Amygdala (tissue), 56 donors: ENCODE data around the gene NDRG4.

Source experiments
- DNase-seq, 56 donors: peaks; one replicate each; lab custom pipeline; 2025; lab: John Stamatoyannopoulos, UW

Gene NDRG4

DNA sequence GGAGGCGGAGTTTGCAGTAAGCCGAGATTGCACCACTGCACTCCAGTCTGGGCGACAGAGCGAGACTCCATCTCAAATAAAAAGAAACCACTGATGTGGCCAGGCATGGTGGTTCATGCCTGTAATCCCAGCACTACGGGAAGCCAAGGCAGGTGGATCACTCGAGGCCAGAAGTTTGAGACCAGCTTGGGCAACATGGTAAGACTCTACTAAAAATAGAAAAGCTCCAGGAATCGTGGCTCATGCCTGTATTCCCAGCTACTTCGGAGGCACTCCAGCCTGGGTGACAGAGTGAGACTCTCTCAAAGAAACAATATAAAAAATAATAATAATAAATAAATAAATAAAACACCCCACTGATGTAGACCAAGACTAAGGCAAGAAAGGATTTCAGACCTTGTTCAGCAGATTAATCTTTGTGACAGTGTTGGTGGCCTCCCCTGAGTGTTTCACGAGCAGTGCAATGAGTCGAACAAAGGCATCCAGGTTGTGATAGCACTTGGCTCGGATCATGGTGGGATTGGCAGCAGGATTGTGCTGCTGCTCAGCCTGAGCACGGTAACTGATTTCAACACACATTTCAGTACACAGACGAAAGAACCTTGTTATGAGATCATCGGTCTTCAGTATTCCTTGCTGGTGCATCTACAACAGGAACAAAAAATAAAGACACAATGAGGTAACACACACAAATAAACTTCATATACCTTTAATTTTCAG, 34.0 kb downstream of the NDRG4 start:
- no peak for DNase-seq

DNA sequence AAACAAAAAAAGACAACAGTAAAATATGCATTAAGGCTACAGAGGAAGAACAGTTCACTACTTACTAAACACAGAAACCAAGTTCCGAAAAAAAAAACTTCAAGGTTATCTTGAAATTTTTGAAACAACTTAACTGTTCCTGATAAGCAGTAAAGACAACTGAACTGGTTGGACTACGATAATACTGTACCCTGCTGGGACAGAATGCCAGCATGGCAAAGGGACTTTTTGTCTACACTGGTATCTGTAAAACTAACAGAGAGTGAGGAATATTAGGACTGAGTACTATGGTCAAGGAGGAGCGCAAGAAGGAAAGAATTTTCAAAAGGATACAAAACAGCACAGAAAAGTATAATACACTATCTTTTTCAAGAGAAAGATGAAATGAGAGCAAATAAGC, 35.2 kb downstream of the NDRG4 start:
- no peak for DNase-seq

DNA sequence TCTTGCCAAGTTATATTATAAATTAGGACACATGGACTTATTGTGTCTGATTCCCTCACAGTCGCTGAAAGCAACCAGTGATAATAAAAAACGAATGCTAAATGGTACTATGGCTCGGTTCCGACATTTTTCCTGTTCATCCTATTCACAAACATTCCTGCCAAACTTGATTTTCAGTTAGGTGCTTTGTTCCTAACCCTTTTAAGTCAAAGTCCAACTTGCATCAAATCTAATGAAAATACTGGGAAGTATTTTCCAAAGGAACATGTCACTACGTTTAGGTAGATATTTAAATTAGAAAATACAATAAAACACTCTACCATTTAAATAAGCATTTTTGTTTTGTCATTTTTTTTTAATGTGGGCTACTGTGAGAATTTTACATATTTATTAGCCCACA, 36.3 kb downstream of the NDRG4 start:
- no peak for DNase-seq

DNA sequence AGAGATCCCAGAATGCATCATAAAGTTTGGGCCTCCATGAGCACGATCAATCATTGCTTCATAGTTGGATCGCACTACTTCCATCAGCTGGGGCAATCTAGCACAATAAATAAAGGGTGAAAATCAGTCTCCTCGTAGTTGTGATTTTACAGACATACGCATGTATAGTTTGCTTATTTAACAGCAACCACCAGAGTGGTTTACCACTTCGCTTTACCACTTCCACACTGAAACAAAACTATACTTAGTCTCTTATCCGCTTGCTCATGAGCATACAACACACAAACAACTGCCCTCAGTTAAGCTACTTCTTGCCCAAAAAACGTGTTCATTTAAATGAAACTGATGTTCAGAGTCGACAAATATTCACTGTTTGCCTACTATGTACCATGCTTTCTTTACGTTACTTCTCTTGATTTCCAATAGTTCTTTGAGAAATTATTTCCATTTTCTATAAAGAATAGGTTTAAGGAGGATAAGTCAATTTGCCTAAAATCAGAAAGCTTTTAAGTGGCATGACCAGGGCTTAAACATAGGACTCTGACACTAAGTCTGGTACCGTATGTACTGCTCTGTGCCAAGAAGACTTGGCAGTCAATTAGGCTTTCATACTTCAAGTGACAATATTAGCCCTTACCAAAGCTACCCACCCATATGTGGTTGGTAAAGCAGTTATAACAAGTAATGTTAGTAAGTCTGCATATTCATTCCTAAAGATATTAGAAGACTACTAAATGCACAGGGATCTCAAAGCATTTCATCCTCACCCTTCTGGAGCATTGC, 37.4 kb downstream of the NDRG4 start:
- no peak for DNase-seq

DNA sequence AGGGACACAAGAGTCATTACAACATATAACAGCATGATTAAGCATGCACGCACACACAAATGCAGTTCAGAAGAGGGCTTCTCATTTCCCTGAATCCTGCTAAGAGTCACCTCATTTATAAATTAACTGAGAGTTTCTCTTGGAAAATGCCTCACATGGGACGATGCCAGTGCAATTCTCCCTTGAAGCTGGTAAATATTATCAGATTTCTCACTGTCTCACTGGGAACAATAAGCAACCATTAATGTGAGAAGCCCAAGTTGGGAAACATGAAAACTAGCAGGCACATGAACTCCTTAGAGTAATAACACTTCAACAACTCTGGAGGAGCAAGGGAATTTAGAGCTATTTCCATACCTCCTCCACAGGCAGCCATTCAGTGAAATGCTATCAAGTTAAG, 41.8 kb downstream of the NDRG4 start:
- DNase-seq: no peak

DNA sequence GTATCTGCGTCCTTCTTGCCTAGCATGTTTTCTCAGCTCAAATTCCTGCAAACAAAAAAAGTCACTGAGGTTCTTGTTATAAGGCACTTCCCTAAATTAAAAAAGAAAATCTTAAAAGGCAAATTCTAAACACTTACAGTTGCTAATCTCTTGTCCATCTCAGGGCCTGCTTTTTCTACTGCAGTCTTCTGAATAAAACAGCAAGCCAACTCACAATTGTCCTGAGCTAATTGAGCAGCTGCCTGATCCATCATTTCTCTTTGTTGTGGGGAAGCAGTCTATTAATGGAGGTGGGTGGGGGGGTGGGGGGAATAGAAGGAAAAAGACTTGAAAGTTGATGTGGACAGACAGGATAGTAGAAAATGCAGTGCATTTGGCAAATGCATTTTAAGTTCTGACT, 42.3 kb downstream of the NDRG4 start:
- no peak for DNase-seq

DNA sequence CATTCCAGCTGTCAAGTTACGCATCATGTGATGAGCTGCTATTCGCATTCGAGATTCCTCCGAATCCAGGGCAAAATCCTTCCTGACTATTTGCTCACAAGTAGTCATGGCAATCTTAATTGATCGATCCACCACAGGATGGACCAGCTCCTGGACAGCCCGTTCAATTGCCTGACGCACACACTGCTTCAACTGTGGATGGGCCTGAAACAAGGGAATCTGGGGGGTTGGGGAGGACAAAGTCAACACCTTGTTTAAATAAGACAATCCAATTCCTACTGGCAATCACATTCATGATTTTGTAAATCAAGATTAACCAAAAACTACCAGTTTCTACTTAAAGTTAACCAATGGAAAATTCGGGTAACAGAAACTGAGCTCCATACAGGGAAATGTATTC, 43.7 kb downstream of the NDRG4 start:
- no peak for DNase-seq

DNA sequence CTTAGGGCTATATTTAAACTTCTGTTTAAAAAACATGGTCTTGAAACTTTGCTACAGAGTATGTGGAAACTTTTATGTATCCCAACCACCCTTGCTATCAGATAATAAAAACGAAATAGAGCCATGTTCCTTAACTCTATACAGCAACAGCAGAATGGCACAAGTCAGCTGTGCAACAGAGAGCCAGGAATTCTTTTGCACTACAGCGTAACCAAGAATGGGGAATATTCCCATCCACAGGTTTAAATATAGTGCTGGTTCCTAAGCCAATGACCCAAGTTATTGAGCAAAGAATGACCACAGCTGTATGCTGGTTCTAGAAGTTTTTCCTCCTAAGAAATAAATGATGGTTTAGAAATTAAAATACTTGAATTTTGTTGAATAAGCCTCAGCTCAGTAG, 48.4 kb downstream of the NDRG4 start:
- no peak for DNase-seq

DNA sequence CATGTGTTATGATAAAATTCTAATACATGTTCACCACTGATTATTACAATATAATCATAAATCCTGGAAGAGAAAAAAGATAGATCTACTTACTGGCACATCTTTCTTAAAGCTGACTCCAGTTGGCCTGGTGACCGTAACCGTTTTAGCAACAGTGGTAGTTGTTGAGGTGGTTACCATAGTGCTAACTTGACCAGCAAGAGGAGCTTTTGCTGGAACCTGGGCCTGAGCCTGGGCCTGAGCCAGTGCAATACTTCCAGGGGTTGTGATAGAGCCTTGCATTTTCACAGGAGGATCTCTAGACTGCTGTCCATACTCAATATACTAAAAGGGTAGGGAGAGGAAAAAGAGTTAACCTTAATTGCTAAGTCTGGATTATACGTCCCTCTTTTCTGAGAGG, 51.6 kb downstream of the NDRG4 start:
- DNase-seq: no peak

DNA sequence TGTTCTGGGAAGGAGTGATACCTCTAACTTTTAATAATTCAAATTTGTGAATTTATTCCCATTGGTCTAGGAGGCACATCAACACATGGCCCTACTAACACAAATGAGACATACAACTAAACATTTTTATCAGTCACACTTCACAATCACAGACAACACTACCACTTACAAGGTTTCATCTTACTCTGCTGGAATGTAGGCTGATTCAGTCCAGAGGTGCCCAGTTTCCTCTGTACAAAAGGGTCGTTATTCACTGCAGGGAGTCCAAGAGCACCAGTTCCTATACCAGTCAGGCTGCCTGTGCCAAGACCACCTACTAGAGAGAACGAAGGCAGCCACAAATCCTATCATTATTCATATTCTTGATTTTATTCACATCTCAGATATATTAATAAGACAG, 56.7 kb downstream of the NDRG4 start:
- DNase-seq: no peak
